GM21717 (cell line): ENCODE results near the gene HCRT.
A peak's percentile ranks its signal among the peaks of the same experiment; 100 is the strongest.
"Not testable (repeated sequence)": the region's sequence is repeated elsewhere in the genome, so short reads cannot be mapped to it uniquely, and the experiment has no call there.

Experiments
- ATAC-seq: cut with Tn5 transposase; IDR thresholded peaks from one replicate; pipeline ENCODE4 v1.9.1; 2021; ENCODE audit warnings: mild to moderate bottlenecking, moderate library complexity; ENCODE audit not compliant: unreplicated experiment

Gene HCRT

GRCh38 chr17:42198897-42199296, 13.6 kb upstream of the HCRT start:
- ATAC-seq, result no peak

DNA sequence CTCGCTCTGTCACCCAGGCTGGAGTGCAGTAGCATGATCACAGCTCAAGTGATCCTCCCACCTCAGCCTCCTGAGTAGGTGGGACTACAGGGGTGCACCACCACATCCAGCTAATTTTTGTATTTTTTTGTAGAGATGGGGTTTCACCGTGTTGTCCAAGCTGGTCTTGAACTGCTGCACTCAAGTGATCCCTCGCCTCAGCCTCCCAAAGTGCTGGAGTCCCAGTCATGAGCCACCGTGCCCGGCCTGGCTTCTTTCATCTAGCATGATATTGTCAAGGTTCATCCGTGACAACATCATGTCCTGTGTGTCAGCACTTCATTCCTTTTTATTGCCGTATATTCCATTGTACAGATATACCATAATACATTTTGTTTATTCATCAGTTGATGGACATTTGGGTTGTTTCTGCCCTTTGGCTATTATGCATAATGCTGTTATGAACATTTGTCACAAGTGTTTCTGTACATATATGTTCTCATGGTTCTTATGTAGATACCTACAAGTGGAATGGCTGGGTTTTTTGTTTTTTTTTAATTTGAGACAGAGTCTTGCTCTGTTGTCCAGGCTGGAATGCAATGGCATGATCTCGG, 12.4 kb upstream of the HCRT start:
- no peak for ATAC-seq

- ATAC-seq, result peak; percentile 81
Measured at GRCh38 chr17:42193969-42194899, 9.0 kb upstream of the HCRT start, which contains the start of gene GHDC. TSS of gene GHDC (minus strand) at chr17:42194494. CDS start at chr17:42193581, 913 bp downstream.

DNA sequence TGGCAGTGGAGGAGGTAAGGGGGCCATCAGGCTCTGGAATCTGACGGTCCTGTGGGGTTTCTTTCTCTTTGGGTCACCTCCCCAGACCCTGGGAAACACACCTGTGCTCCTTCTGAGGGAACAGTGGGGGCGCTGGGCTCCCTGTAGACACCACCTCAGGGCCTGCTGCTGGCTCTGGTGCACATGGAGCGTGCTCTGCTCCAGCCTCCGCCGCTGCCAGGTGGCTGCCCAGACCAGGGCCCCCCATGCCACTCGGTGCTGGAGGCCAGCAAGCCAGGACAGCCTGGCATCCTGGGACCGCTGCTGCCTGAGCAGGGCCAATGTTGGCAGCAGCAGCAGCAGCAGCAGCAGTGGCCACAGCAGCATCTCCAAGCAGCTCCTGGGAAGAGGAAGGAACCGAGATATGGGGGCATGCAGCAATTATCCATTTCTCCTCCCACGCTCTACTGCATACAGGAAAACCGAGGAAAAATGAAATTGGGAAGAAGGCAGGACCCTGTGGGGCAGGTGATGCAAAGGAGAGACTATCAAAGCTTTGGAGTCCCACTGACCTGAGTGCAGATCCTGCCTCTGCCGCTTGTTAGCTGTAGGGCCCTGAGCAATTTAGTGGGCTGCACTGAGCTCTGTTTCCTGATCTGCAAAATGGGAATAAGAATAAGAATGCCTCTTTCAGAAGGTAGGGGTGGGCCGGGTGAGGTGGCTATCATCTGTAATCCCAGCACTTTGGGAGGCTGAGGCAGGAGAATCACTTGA, 8.1 kb upstream of the HCRT start:
- ATAC-seq, result no peak

DNA sequence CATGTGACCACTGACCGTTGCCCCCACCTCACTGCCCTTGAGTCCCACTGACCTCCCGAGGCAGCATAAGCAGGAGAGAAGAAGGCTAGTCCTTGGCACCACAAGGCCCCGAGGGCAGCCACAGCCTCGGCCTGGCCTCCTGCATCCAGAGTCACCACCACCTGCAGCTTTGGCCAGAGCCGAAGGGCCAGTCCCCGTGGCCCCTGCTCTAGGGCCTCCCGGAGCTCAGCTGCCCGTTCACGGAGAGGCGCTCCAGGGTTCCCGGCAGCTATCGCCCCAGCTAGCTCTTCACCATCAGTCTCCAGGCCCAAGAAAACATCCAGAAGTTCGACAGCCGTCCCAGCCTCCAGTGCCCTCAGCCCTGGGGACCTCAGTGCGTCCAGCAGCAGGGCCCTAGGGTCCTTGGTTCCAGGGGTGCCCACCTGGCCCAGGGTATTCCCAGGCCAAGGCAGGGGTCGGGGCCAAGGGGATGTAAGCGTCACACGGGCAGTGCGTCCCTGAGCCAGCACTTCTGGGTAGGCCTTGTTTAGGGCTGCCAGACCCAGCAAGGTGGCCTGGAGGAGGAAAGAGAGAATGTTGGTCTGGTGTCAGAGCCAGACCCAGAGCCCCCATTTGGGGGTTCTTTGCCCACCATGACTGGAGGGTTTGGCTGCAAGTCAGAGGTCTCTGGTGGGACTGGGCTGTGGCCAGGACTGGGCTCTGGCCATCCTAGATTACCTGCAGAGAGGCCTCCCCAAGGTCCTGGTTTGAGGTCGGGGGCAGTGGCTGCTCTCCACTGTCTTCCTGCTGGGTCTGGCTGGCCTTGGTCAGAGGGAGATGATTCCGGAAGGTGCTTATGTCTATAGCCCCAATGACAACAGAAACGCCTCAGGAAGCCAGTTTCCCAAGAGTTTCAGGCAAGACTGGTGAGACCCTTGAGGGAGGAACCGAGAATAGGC, 7.2 kb upstream of the HCRT start:
- no peak for ATAC-seq

DNA sequence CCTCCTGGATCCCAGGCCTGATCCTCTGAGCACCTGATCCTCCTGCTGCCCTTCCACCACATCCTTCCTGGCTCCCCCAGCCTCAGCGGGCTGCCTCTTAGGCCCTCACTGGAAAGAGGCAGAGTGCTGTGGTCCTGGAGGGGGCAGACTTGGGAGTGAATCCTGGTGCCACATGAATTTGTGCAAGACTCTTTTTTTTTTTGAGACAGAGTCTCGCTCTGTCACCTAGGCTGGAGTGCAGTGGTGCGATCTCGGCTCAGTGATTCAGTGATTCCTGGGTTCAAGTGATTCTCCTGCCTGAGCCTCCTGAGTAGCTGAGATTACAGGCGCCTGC, 6.0 kb upstream of the HCRT start:
- no peak for ATAC-seq

GRCh38 chr17:42190491-42191274, 5.4 kb upstream of the HCRT start:
- no peak for ATAC-seq

DNA sequence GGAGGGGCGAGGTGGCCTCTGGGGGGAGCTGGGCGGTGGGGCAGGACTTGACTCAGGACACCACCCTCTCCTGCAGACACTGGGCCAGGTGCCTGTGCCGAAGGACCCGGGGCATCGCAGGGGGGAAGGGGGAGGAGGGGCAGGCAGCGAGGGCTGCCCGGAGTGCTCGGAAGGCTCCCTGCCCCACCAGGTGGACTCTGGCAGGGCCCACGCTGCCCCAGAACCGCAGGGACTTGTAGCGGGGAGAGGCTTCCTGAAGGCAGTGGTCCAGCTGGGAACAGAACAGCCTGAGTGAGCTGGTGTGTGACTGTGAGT, 4.4 kb upstream of the HCRT start:
- ATAC-seq, result no peak

DNA sequence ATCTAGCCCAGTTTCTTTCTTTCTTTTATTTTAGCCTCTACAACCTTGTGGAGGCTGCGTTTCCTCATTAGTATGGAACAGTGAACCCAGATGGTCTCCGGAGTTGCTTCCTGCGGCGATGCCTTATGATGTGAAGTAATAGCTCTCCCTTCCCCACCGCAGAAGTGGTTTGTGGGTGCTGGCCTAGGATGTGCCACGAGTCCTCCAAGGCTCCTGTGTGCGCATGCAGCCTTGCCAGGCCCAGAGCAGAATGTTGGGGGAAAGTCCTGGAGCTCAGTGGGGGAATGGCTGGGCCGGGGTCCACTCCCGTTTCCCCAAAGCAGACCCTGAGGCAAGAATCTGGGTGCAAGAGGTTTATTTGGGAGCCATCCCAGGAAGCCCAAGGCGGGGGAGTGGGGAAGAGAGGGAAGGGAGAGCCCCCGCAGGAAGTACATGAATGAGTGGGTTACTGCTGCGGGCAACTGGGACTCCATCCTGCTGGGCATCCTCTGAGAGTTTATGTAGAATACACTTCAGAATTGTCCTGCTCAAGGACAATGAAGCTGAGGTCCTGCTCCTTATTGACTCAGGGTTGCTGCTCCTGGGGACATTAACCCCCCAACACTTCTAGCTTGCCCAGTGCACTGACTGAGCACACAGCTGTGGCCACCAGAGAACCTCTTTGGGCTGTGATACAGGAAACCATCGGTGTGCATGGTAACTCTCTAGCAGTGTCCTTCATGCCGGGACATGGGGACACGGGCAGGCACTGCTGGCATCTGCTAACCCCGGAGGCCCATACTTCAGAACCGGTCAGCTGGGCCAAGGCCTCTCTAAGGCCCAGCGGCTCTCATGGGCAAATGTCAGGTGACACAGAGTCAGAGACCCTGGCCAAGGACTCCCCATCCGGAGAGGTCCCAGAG, 3.7 kb upstream of the HCRT start:
- ATAC-seq, result no peak

- ATAC-seq, result no peak
Measured at GRCh38 chr17:42187833-42188232, 2.6 kb upstream of the HCRT start.

DNA sequence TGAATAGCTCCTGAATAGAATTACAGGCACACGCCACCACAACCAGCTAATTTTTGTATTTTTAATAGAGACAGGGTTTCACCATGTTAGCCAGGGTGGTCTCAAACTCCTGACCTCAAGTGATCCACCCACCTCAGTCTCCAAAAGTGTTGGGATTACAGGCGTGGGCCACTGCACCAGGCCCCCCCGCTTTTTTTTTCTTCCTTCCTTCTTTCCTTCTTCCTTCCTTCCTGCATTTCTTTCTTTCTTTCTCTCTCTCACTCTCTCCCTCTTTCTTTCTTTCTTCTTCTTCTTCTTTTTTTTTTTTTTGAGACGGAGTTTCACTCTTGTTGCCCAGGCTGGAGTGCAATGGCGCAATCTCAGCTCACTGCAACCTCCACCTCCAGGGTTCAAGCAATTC, 939 bp upstream of the HCRT start:
- not testable (repeated sequence) for ATAC-seq

DNA sequence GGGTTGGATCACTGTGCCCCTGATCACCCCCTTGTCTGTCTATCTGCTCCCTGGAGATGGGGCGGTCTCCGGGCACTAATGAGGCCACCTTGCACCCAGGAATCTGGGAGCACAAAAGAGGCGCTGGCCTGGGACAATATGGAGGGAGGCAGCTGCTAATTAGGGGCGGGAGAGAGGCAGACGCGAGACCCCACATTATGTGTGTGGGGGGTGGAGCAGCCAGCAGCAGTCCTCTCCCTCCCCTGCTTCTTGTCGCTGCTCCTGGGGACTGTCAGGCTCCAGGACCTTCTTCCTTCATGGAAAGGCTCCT, 324 bp upstream of the HCRT start:
- no peak for ATAC-seq

- peak; percentile 44 for ATAC-seq
Measured at GRCh38 chr17:42183741-42184711, 1.2 kb downstream of the HCRT start.

DNA sequence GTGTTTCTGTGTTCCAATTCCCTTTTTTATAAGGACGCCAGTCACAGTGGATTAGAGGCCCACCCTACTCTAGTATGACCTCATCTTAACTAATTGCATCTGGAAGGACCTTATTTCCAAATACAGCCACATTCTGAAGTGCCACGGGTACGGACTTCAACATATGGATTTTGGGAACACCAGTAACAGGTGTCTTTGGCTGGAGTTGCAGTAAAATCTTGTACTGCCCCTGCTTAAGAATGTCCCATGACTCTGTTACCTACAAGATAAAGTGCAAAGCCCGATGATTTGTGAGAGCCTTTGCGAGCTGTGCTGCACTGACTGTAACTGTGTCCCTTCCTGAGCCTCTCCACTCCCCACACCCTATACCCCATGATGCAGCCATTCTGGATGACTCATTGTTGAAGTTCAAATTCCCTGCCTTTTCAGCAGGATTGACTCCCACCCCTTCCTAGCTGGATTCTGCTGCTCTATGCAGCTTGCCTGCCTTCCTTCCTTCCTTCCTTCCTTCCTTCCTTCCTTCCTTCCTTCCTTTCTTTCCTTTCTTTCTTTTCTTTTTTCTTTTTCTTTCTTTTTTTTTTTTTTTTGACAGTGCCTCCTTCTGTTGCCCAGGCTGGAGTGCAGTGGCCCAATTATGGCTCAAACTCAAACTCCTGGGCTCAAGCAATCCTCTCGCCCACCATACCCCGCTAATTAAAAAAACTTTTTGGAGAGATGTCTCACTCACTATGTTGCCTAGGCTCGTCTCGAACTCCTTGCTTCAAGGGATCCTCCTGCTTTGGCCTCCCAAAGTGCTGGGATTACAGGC, 2.1 kb downstream of the HCRT start:
- no peak for ATAC-seq

DNA sequence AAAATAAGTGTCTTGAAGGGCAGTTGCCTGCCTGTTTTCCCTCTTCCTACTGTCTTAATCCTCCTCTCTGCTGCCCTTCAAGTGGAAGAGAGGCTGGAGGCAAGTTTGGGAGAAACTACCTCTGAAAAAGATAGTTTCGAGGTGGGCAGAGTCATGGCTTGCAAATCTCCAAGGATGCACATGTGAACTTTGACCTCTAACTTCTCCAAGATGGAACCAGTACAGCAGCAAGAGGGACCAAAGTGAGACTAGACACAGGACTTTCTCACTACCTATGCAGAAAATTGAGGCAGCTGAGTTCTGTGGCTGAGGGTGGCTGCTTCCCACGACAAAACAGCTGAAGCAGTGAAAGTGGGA, 3.4 kb downstream of the HCRT start:
- ATAC-seq, result no peak

DNA sequence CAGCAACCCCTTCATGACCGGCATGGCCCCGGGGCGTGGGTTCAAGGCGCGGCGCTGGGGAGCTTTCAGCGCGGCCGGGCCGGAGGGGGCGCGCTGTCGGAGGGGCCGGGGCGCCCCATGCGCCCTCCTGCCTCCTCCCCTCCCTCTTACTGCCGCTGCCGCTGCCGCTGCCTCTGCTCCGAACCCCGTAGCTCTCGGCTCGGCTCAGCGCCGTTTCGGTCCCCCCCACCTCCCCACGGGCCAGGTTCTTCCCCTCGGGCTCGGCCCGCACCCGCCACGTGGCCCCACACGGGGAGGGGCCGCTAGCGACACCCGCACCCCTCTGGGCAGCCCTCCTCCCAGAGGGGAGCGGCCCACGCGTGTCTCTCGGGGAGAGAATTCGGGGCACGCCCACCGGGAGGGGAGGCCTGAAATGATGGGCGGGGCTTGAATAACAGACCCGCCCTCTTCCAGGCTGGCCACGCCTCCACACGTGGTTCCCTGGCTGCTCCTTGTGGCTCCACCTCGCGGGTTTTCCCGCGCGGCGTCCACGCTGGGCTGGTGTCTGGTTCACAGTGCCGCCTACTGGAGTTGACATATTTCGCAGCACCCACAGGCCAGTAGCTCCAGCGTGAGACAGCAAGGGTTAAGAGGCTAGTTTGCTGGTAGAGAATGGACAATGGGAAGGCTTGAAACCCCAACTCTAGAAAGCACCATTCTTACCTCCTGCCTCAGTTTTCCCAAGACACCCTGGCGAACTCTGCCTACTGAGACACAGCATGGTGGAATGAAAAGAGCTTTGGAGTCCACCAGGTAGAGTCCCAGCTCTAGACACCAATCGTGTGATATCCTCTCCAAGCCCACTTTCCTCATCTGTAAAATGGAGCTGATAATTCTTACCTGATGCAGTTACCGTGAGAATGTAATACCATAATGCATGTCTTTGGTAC, 4.1 kb downstream of the HCRT start, which contains the start of gene KCNH4:
Gene KCNH4, minus strand, starts transcription at position 221 of the 929 bp plus-strand sequence. Its CDS starts 197 bp downstream, at position 24.
- no peak for ATAC-seq
